Keratinocyte (primary cell): ENCODE results near the gene SPATS2. TPM values are rescaled to one million over a fixed set of nuclear protein-coding genes. Genes with fewer than 3 reads are reported as not detected.

ENCODE experiments used
- DNase-seq: peaks from one replicate; pipeline ENCODE4 v3.0.0-alpha.2; 2011; ENCODE audit warnings: low read depth, missing footprints, low spot score
- FAIRE-seq: peaks from 2 replicates; lab custom pipeline; 2011; peaks lifted over from hg19 to GRCh38; lab: Jason Lieb, UNC
- H2AFZ ChIP-seq: 2 replicates; pipeline ENCODE4 v1.6.0; 2012; ENCODE audit warnings: low read length, control low read depth, inconsistent platforms; ENCODE audit not compliant: control insufficient read depth
- H3K27ac ChIP-seq: 2 replicates; pipeline ENCODE4 v1.5.1; 2011; ENCODE audit warnings: low read length; ENCODE audit not compliant: control insufficient read depth, insufficient read depth
- H3K27me3 ChIP-seq: 3 replicates; pipeline ENCODE4 v1.6.0; 2011; ENCODE audit warnings: low read length; ENCODE audit not compliant: control insufficient read depth, insufficient read depth; ENCODE audit errors: extremely low read depth
- H3K36me3 ChIP-seq, 2 experiments: 2 replicates in 1 of 2; 3 replicates in 1 of 2; pipeline ENCODE4 v1.5.1; 2011; ENCODE audit warnings: low read length in 2 of 2, mild to moderate bottlenecking in 1 of 2; ENCODE audit not compliant: control insufficient read depth in 2 of 2, insufficient read depth in 2 of 2; ENCODE audit errors: extremely low read depth in 1 of 2
- H3K4me1 ChIP-seq: 3 replicates; pipeline ENCODE4 v1.5.1; 2011; ENCODE audit warnings: low read length; ENCODE audit not compliant: control insufficient read depth, insufficient read depth; ENCODE audit errors: extremely low read depth
- H3K4me2 ChIP-seq: 3 replicates; pipeline ENCODE4 v1.6.0; 2011; ENCODE audit warnings: low read depth, low read length; ENCODE audit not compliant: control insufficient read depth, insufficient read depth; ENCODE audit errors: extremely low read depth
- H3K4me3 ChIP-seq, 3 experiments: fragments of 200-600 bp in 1 of 3; sonication (generic) in 1 of 3; 2 replicates in 2 of 3; 3 replicates in 1 of 3; pipeline ENCODE4 v1.5.1; 2011 to 2016; ENCODE audit warnings: low read length in 3 of 3, mild to moderate bottlenecking in 3 of 3, control low read depth in 2 of 3, inconsistent platforms in 1 of 3, low read depth in 1 of 3, mixed read lengths in 1 of 3, mixed run types in 1 of 3, moderate library complexity in 1 of 3; ENCODE audit not compliant: control insufficient read depth in 2 of 3, insufficient read depth in 2 of 3; ENCODE audit errors: extremely low read depth in 1 of 3
- H3K79me2 ChIP-seq: 2 replicates; pipeline ENCODE4 v1.6.0; 2012; ENCODE audit warnings: low read length; ENCODE audit not compliant: control insufficient read depth, insufficient read depth
- H3K9ac ChIP-seq: 3 replicates; pipeline ENCODE4 v1.6.0; 2011; ENCODE audit warnings: low read length; ENCODE audit not compliant: control insufficient read depth, insufficient read depth; ENCODE audit errors: extremely low read depth
- H3K9me1 ChIP-seq: 3 replicates; pipeline ENCODE4 v1.6.0; 2011; ENCODE audit warnings: low read length; ENCODE audit not compliant: control insufficient read depth, insufficient read depth; ENCODE audit errors: extremely low read depth
- H3K9me3 ChIP-seq: 2 replicates; pipeline ENCODE4 v1.5.1; 2012; ENCODE audit warnings: low read depth, low read length; ENCODE audit not compliant: control insufficient read depth
- H4K20me1 ChIP-seq: 3 replicates; pipeline ENCODE4 v1.6.0; 2011; ENCODE audit warnings: low read length; ENCODE audit not compliant: control insufficient read depth, insufficient read depth; ENCODE audit errors: extremely low read depth
- CTCF ChIP-seq, 3 experiments: IDR thresholded peaks in 1 of 3; conservative IDR thresholded peaks in 1 of 3; optimal IDR thresholded peaks in 1 of 3; 2 replicates in 2 of 3; 3 replicates in 1 of 3; pipeline versions ENCODE3 to v1.5.1; 2011; ENCODE audit warnings: low read length in 3 of 3, mild to moderate bottlenecking in 3 of 3, moderate library complexity in 2 of 3, control low read depth in 1 of 3, inconsistent platforms in 1 of 3; ENCODE audit not compliant: insufficient read depth in 2 of 3; ENCODE audit errors: extremely low read depth in 1 of 3
- EZH2 ChIP-seq: IDR thresholded peaks from one replicate; pipeline ENCODE4 v1.6.1; 2012; ENCODE audit warnings: inconsistent platforms, mild to moderate bottlenecking, low read length, moderate library complexity
- dilution Hi-C: fragments of 300-500 bp; cut with MboI; formaldehyde crosslinking; loops from one replicate; pipeline ENCODE4 v1.7.0; 2020; ENCODE audit warnings: low sequenced_read_pairs; ENCODE audit not compliant: extremely low pct_ligation_motif_present
- polyA plus RNA-seq, 5 experiments: library from polyadenylated mRNA; depleted of rRNA in 3 of 5; stranded (reverse) in 3 of 5; stranded (forward) in 1 of 5; unstranded in 1 of 5; fragments of >200 nt; gene quantifications; 1 replicate in 1 of 5; 2 replicates in 3 of 5; 3 replicates in 1 of 5; pipeline versions ENCODE4 v1.2.1 to v1.2.3, GENCODE V29; 2011 to 2012; ENCODE audit warnings: missing spikeins in 2 of 5, low read depth in 1 of 5, low replicate concordance in 1 of 5

Gene SPATS2
- polyA plus RNA-seq, 1 donor (not counting 4 experiments of a cell fraction or from before 2014, with no cell fraction given), result 47.9 TPM

- no peak for FAIRE-seq
- no peak for DNase-seq
- TF ChIP-seq EZH2, result no peak
- TF ChIP-seq CTCF (optimal IDR thresholded peaks at IDR 0.05 in 1 of 3, IDR thresholded peaks at IDR 0.05 in 1 of 3, conservative IDR thresholded peaks at IDR 0.05 in 1 of 3; ENCODE audit: extremely low read depth in 1 of 3, insufficient read depth in 2 of 3, low read length in 3 of 3), result peak; percentile 78 to 81 (median 78)
- Histone ChIP-seq H3K27me3 (no peaks in the 10 kb centered on the region), H4K20me1 (no peaks in the 10 kb centered on the region), H3K9me3 (no peaks in the 10 kb centered on the region), H3K79me2 (no peaks in the 10 kb centered on the region), H3K4me3 (peak overlapping the region in 1 of 3 experiments; percentile 13), H3K9ac (peak overlapping the region; percentile 11), H3K4me1 (peaks cover 17% of the 10 kb centered on the region), H3K9me1 (no peaks in the 10 kb centered on the region), H3K27ac (peak overlapping the region; percentile 11), H3K4me2 (peak overlapping the region; percentile 67), H2AFZ (peak overlapping the region; percentile 17), H3K36me3 (no peaks in the 10 kb centered on the region)
- dilution Hi-C loops, result no loop called here
Measured at GRCh38 chr12:49358483-49359141, 8.7 kb upstream of the SPATS2 start.

DNA sequence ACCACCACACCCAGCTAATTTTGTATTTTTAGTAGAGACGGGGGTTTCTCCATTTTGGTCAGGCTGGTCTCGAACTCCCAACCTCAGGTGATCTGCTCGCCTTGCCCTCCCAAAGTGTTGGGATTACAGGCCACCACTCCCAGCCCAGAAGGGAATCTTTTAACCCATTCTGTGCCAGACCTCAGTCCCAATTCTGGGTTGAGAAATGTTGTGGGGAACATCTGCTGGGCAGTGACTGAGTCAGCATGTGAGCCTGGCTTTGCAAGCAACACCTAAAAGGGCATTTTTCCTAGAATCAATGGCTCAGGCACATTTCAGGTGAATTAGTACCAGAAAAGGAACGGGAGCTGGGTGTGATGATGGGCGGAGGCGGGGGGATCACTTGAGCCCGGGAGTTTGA is 7.6 kb upstream of the SPATS2 start:
- no peak overlapping the region for H2AFZ ChIP-seq
- no peaks in the 10 kb centered on the region for H3K9me3 ChIP-seq
- no peak overlapping the region for H3K27ac ChIP-seq
- no peak for DNase-seq
- TF ChIP-seq EZH2 (no peak), CTCF (optimal IDR thresholded peaks at IDR 0.05 in 1 of 3, IDR thresholded peaks at IDR 0.05 in 1 of 3, conservative IDR thresholded peaks at IDR 0.05 in 1 of 3; ENCODE audit: extremely low read depth in 1 of 3, insufficient read depth in 2 of 3, low read length in 3 of 3) (no peak)
- no peaks in the 10 kb centered on the region for H3K27me3 ChIP-seq
- no peak overlapping the region for H3K4me3 ChIP-seq
- no peak overlapping the region for H3K9ac ChIP-seq
- no peaks in the 10 kb centered on the region for H3K79me2 ChIP-seq
- no peaks in the 10 kb centered on the region for H3K36me3 ChIP-seq
- dilution Hi-C loops, result no loop called here
- H4K20me1 ChIP-seq, result no peaks in the 10 kb centered on the region
- no peak overlapping the region for H3K4me2 ChIP-seq
- H3K9me1 ChIP-seq, result no peaks in the 10 kb centered on the region
- peaks cover 21% of the 10 kb centered on the region for H3K4me1 ChIP-seq
- FAIRE-seq, result no peak
